Cerebellar cortex (tissue), 1 donor: ENCODE data around the gene PSEN2.

ENCODE experiments used
- DNase-seq: peaks from one replicate; pipeline ENCODE4 v3.0.0-alpha.2; 2015; ENCODE audit warnings: low spot score

PSEN2 gene

GRCh38 chr1:226865590-226865989 is 4.8 kb upstream of the PSEN2 start:
- DNase-seq = no peak

- no peak for DNase-seq
Measured at GRCh38 chr1:226867461-226868054, 2.9 kb upstream of the PSEN2 start.

- no peak for DNase-seq
Measured at GRCh38 chr1:226868726-226869125, 1.7 kb upstream of the PSEN2 start.

- DNase-seq = no peak
Measured at GRCh38 chr1:226870026-226870400, 403 bp upstream of the PSEN2 start.

DNA sequence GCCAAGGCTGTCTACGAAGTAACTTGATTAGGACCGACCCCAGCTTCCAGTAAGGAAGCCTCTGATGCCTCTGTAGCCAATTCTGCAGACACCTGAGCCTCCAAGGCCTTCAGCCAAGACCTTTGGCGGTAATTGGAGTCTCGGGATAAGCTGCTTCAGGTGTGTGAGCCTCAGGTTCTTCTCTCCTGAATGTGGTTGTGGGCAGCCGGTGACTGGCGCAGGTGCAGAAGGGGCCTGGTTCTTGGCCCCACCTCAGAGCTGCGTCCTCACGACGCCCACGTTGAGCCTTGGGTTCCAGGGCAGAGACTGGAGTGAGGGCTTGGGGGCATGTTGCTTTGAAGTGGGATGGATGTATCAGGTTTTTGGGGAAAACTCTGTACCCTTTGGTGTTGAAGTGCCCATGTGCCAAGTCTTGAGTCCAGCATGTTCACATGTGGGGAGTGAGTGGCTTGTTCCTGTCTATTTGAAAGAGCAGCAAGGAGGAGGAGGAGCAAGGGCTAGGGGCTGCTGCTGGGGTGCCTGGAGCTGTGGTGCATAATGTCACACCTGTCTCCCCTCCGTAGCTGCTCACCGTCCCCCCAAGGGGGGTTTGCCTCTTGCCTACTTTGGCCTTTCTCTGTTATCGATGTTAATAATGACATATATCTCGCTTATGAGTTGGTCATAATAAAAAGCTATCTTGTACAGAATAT is 1.4 kb downstream of the PSEN2 start:
- DNase-seq = no peak

- DNase-seq = no peak
Measured at GRCh38 chr1:226872437-226872836, 2.0 kb downstream of the PSEN2 start.

DNA sequence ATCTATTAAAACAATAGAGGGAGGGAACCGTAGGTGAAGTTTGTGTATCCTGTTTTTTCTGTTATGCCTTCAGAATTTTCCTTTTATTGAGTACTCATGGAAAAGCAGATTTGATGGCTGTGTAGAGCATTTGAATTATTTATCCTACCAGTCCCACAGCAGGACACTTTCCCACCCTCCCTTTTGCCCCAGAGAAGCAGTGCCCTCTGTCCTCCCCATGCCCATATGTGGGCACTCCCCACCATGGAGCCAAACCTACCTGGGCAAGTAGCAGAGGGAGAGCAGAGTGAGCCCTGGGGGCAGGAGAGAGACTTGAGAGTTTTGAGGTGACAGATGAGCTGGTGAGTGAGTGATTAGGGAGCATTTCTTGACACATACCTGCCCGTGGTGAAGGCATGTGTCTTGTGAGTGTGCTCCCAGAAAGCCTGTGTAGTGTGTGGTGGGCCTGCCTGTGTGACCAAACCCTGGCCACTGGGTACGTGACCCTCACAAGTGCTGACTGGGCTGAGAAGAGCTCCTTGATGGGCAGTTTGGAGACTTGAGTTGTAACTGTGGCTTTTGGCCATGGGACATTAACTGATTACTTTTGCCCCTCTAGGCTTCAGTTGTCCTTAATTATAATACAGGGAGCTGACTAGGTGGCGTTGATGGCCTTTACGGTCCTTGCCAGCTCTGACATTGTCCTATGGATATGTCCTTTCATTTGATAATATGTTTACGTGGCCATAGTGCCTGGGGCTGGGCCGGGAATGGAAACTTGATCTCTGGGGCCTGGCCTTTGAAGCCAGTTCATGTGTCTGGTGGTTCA is 3.6 kb downstream of the PSEN2 start:
- DNase-seq = no peak

- DNase-seq = no peak
Measured at GRCh38 chr1:226874579-226875425, 4.4 kb downstream of the PSEN2 start.

DNA sequence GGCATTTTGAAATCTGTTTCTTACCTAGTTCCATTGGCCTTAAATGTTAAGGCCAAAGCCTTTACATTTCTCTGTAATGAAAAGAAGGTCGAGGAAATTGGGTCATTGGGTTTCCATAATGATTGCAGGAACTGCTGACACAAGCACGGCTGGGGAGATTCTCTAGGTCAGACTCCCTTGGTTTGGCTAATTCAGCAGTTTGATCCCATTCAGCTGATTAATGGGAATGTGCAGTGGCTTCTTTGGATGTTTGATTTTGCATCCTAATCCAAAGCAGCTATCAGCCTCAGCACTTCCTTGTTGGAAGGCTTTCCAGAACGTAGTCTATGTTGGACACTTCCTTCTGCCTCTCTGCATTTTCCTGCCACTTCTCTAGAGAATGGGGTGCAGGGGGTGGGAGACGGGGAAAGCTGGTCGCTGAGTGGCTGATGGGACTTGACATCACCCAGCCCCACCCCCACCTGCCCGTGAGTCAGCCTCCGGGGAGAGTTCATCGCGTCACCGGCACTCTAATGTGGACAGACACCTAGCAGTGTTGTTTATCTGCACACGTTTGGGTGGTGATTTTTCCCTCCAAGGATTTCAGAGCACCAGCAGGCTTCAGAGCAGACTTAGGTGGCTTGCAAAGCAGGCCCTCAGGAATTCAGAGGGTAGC is 5.4 kb downstream of the PSEN2 start:
- peak; percentile 61 for DNase-seq

- no peak for DNase-seq
Measured at GRCh38 chr1:226877669-226878068, 7.3 kb downstream of the PSEN2 start.

DNA sequence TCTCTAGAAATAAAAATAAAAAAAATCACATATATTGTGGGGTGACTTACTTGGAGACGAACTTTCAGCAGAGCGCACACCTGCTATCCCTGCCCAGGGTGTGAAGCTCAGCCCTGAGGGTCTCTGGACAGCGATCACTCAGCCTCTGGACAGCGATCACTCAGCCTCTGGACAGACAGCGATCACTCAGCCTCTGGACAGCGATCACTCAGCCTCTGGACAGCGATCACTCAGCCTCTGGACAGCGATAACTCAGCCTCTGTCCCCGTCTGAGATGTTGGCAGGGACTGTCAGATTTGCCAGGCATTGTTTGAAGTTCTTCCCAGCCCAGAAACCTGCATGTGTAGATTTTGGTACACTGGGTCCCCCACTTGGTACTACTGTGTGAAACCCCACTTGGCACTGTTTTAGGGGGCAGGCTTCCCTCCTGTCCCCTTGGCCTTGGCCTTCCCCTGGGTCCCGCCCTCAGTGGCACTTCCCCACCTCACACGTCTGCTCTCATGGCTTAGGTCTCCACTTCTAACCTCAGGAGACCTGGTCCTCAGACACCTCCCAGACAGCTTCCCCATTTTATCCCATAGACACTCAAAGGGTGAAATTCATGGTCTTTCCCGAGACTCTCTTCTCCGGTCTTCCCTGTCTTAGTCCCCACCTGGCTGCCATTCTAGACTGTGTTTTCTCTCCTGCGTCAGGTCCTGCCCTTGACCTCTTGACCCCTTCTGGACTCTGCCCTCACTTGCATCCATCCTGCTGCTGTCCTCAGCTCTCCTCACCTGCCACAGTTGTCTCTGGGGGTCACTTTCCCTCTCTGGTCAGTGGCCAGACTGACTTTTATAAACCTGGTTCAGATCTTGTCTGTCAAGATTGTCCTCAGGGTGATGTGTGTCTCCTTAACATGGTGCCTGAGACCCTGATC is 10.2 kb downstream of the PSEN2 start:
- no peak for DNase-seq

- no peak for DNase-seq
Measured at GRCh38 chr1:226881515-226882185, 11.2 kb downstream of the PSEN2 start.

GRCh38 chr1:226882187-226882586 is 11.8 kb downstream of the PSEN2 start:
- no peak for DNase-seq

- DNase-seq = no peak
Measured at GRCh38 chr1:226882631-226883409, 12.4 kb downstream of the PSEN2 start.

- DNase-seq = no peak
Measured at GRCh38 chr1:226883630-226884029, 13.2 kb downstream of the PSEN2 start.

DNA sequence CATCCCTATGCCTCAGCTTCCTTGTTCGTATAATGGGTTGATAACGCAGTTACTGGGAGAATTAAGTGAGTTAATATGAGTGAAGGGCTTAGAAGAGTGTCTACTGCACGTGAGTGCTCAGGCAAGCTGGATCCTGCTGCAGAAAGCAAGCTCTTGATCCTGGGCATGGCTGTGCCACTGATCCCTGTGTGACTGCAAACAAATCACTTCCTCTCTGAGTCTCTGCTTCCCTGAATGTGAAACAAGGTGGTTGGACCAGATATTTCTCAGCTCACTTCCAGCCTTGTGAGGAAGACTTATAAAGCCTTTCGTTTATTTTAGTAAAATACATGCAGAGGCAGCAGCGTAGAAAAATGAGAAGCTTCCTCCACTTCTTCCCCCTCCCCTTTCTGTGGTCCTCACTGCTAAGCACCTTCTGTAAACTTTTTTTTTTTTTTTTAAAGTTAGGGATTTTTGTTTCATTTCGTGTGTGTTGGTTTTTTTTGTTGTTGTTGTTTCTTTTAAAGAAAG is 13.8 kb downstream of the PSEN2 start:
- DNase-seq = no peak

GRCh38 chr1:226884966-226885820 is 14.8 kb downstream of the PSEN2 start:
- no peak for DNase-seq
